GM12872 (cell line): ENCODE measurements around the gene FILIP1L.

ENCODE experiments used
- CTCF ChIP-seq: IDR thresholded peaks from 3 replicates; pipeline ENCODE4 v1.5.1; 2011; ENCODE audit warnings: low read depth, mild to moderate bottlenecking, low read length, moderate library complexity; ENCODE audit not compliant: insufficient read depth

FILIP1L gene

GRCh38 chr3:100097919-100098783, 16.1 kb downstream of the FILIP1L start:
- no peak for TF ChIP-seq CTCF

- TF ChIP-seq CTCF: no peak
These were observed 17.4 kb downstream of the FILIP1L start for GRCh38 chr3:100096866-100097265.

- no peak for TF ChIP-seq CTCF
These were observed 20.5 kb downstream of the FILIP1L start for GRCh38 chr3:100093831-100094230.

GRCh38 chr3:100090669-100091005, 23.7 kb downstream of the FILIP1L start:
- TF ChIP-seq CTCF: no peak

- TF ChIP-seq CTCF: peak; percentile 73
These were observed 24.3 kb downstream of the FILIP1L start for GRCh38 chr3:100089812-100090668.

- TF ChIP-seq CTCF: no peak
These were observed 25.4 kb downstream of the FILIP1L start for GRCh38 chr3:100088735-100089368.

GRCh38 chr3:100087198-100087597, 27.1 kb downstream of the FILIP1L start:
- no peak for TF ChIP-seq CTCF
